K562 (cell line): ENCODE results near the gene LHFPL5. TPM values are rescaled to one million over a fixed set of nuclear protein-coding genes. Genes with fewer than 3 reads are reported as not detected.

Source experiments
- ATAC-seq: fragments of 200-7000 bp; cut with Tn5 transposase; 3 replicates; pipeline ENCODE4 v1.9.1; 2020; ENCODE audit warnings: moderate library complexity
- BruUV-seq: library from RNA; stranded (reverse); fragments of 400-500 nt; replicated peaks from 2 replicates; lab custom pipeline; 2021; lab: Mats Ljungman, UMichigan
- CTCF ChIA-PET: fragments of 300-600 bp; formaldehyde crosslinking; extraction: SDS; loops from one replicate; lab custom pipeline; 2021; ENCODE audit warnings: low intra/inter-chr PET ratio; lab: Yijun Ruan, JAX
- POLR2A ChIA-PET: fragments of 300-600, 350-650 bp; sonication (Branson Sonifier 250); formaldehyde crosslinking; extraction: SDS; loops from one replicate; lab custom pipeline; 2021; ENCODE audit warnings: antibody characterized with exemption, inconsistent platforms; lab: Yijun Ruan, JAX
- DNase-seq, 4 experiments: peaks; one replicate each; pipeline versions ENCODE4 v3.0.0 to v3.0.0-alpha.2; 2011 to 2018; ENCODE audit warnings: low spot score in 3 of 4, mixed read lengths in 3 of 4; ENCODE audit errors: extremely low read depth in 1 of 4
- FAIRE-seq: peaks from 2 replicates; lab custom pipeline; 2011; peaks lifted over from hg19 to GRCh38; lab: Jason Lieb, UNC
- H2AFZ ChIP-seq: 2 replicates; pipeline ENCODE4 v1.6.0; 2011; ENCODE audit warnings: low read depth, low read length, control low read depth, inconsistent platforms
- H3K27ac ChIP-seq: fragments of 200-600 bp; 3 replicates; pipeline ENCODE4 v1.8.0; 2011; ENCODE audit warnings: low read depth, mild to moderate bottlenecking, control low read depth, inconsistent platforms, low read length, moderate library complexity, mixed read lengths; ENCODE audit errors: extremely low read depth
- H3K27me3 ChIP-seq, 2 experiments: fragments of 300-600 bp in 1 of 2; 2 replicates in 1 of 2; 3 replicates in 1 of 2; pipeline versions ENCODE4 v1.6.0 to v1.8.0; 2011; ENCODE audit warnings: inconsistent platforms in 2 of 2, low read length in 2 of 2, mild to moderate bottlenecking in 1 of 2, mixed read lengths in 1 of 2, moderate library complexity in 1 of 2; ENCODE audit not compliant: control insufficient read depth in 2 of 2, insufficient read depth in 2 of 2
- H3K36me3 ChIP-seq: fragments of 300-600 bp; 3 replicates; pipeline ENCODE4 v1.8.0; 2011; ENCODE audit warnings: mild to moderate bottlenecking, low read length, inconsistent platforms; ENCODE audit not compliant: control insufficient read depth, insufficient read depth
- H3K4me1 ChIP-seq, 2 experiments: fragments of 200-600 bp in 1 of 2; replicated peaks in 1 of 2; 2 replicates in 1 of 2; 3 replicates in 1 of 2; pipeline versions ENCODE4 v1.5.1 to v1.8.0; 2011; ENCODE audit warnings: inconsistent platforms in 2 of 2, low read length in 2 of 2, mild to moderate bottlenecking in 1 of 2, mixed read lengths in 1 of 2, moderate library complexity in 1 of 2; ENCODE audit not compliant: control insufficient read depth in 2 of 2, insufficient read depth in 2 of 2
- H3K4me2 ChIP-seq: 2 replicates; pipeline ENCODE4 v1.6.1; 2011; ENCODE audit warnings: low read length, control low read depth, inconsistent platforms, mixed read lengths; ENCODE audit not compliant: insufficient read depth
- H3K4me3 ChIP-seq: fragments of 200-600 bp; sonication (generic), shearing (Covaris generic); 2 replicates; pipeline ENCODE4 v1.5.1; 2016; ENCODE audit warnings: control low read depth, inconsistent platforms
- H3K79me2 ChIP-seq: fragments of 200-600 bp; 3 replicates; pipeline ENCODE4 v1.8.0; 2011; ENCODE audit warnings: low read length, inconsistent platforms; ENCODE audit not compliant: control insufficient read depth, insufficient read depth
- H3K9ac ChIP-seq, 2 experiments: 2 replicates each; pipeline versions ENCODE4 v1.6.0 to v1.6.1; 2011; ENCODE audit warnings: low read depth in 2 of 2, low read length in 2 of 2, control low read depth in 1 of 2, inconsistent platforms in 1 of 2, mild to moderate bottlenecking in 1 of 2, mixed read lengths in 1 of 2; ENCODE audit not compliant: insufficient read depth in 1 of 2
- H3K9me1 ChIP-seq: one replicate; pipeline ENCODE4 v1.6.0; 2011; ENCODE audit warnings: inconsistent platforms, mild to moderate bottlenecking, low read length, moderate library complexity; ENCODE audit not compliant: control insufficient read depth, insufficient read depth
- H3K9me3 ChIP-seq: replicated peaks from 2 replicates; pipeline ENCODE4 v1.5.1; 2011; ENCODE audit warnings: low read depth, low read length, inconsistent platforms; ENCODE audit not compliant: control insufficient read depth, insufficient read depth
- H4K20me1 ChIP-seq: replicated peaks from 2 replicates; pipeline ENCODE4 v1.6.1; 2011; ENCODE audit warnings: low read length, inconsistent platforms, mixed read lengths; ENCODE audit not compliant: control insufficient read depth, insufficient read depth
- NUFIP1 ChIP-seq: fragments of 450-650 bp; IDR thresholded peaks from 2 replicates; pipeline ENCODE4 v1.6.1; 2018; ENCODE audit not compliant: partially characterized antibody
- PHF8 ChIP-seq: fragments of 200-600 bp; sonication (generic); IDR thresholded peaks from 2 replicates; pipeline ENCODE4 v1.6.1; 2012; ENCODE audit warnings: mixed run types, mild to moderate bottlenecking, inconsistent platforms, low read length, moderate library complexity, borderline replicate concordance
- RCOR1 ChIP-seq, 2 experiments: IDR thresholded peaks; 2 replicates each; pipeline ENCODE4 v1.6.1; 2012; ENCODE audit warnings: low read depth in 2 of 2, low read length in 2 of 2, borderline replicate concordance in 1 of 2, improper control_type of control experiment in 1 of 2
- SMC3 ChIP-seq: conservative IDR thresholded peaks from 2 replicates; pipeline ENCODE4 v1.6.1; 2011; ENCODE audit warnings: low read depth, low read length, improper control_type of control experiment; ENCODE audit not compliant: insufficient read depth
- YBX1 ChIP-seq: fragments of 450-650 bp; IDR thresholded peaks from 2 replicates; pipeline ENCODE4 v1.7.1; 2016; ENCODE audit warnings: mild to moderate bottlenecking
- ZNF584 ChIP-seq: fragments of 200-800 bp; sonication (Bioruptor generic); IDR thresholded peaks from 2 replicates; pipeline ENCODE4 v1.6.1; 2016; ENCODE audit warnings: low read depth, mild to moderate bottlenecking, missing genetic modification characterization, missing compliant biosample characterization
- WGBS: fragments of 100-300 bp; shearing (Covaris generic); methylation state at CpG from one replicate; pipeline ENCODE4 v1.1.6; 2016; ENCODE audit warnings: low coverage, mixed read lengths; ENCODE audit not compliant: insufficient coverage; ENCODE audit errors: missing lambda C conversion rate; 5-methylcytosine and 5-hydroxymethylcytosine counted together
- in situ Hi-C: fragments of 300-500 bp; cut with MboI; formaldehyde crosslinking; loops from 4 replicates; pipeline ENCODE4 v1.15.0; 2018; ENCODE audit warnings: inconsistent platforms, mixed read lengths
- intact Hi-C: fragments of 100-400 bp; cut with micrococcal nuclease; formaldehyde crosslinking; loops from 2 replicates; pipeline ENCODE4 v1.14.2; 2022
- polyA plus RNA-seq, 8 experiments: library from polyadenylated mRNA; depleted of rRNA in 4 of 8; stranded (reverse) in 5 of 8; unstranded in 3 of 8; fragments of >200 nt; fragmentation: Nextera tagmentation in 2 of 8; fragmentation: Illumina TruSeq in 1 of 8; extraction: Ambion mirVana in 2 of 8; extraction: Trizol in 1 of 8; gene quantifications; 2 replicates each; pipeline versions ENCODE4 v1.2.1 to v1.2.3, GENCODE V29; 2011 to 2014; ENCODE audit warnings: inconsistent platforms in 1 of 8, missing spikeins in 1 of 8
- total RNA-seq, 7 experiments: library from RNA; depleted of rRNA in 6 of 7; stranded (reverse); fragments of >200 nt in 6 of 7; fragmentation: Illumina TruSeq in 2 of 7; extraction: Trizol in 2 of 7; gene quantifications; 2 replicates each; pipeline versions ENCODE4 v1.2.1 to v1.2.3, GENCODE V29; 2011 to 2021; ENCODE audit warnings: low replicate concordance in 1 of 7
- TF ChIP-seq, protein P1 (sequence below): fragments of 250-450 bp; sonication (Bioruptor Pico); IDR thresholded peaks from 2 replicates; pipeline ENCODE4 v1.4.0; 2020; ENCODE audit warnings: borderline replicate concordance
- TF ChIP-seq, protein P2 (sequence below): fragments of 450-650 bp; IDR thresholded peaks from 2 replicates; pipeline ENCODE4 v1.6.1; 2018; ENCODE audit warnings: mild to moderate bottlenecking, low read depth; ENCODE audit not compliant: partially characterized antibody

The LHFPL5 gene
- total and polyA plus RNA-seq, 9 of the 15 experiments (the other 6 are each of a cell fraction or from before 2014, with no cell fraction given) = not detected

DNA sequence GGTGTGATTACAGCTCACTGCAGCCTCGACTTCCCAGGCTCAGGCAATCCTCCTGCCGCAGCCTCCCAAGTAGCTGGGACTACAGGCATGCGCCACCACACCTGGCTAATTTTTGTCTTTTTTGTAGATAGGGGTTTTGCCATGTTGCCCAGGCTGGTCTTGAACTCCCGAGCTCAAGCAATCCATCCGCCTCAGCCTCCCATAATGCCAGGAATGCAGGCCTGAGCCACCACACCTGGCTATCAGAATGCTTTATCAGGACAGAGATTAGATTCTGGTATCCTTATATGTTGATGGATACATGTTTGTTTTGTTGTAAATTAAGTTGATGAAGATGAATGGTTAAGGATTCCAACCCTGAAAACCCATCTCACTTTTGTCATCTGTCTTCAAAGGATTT lies 24.2 kb downstream of the LHFPL5 start:
- WGBS = 41% methylated on average over 5 of the region's 5 CpGs
- in situ Hi-C loops = no loop called here
- Histone ChIP-seq H3K4me1 (no peaks in the 10 kb centered on the region; a peak in 1 of 5 replicates), H3K4me2 (no peak overlapping the region), H3K4me3 (no peak overlapping the region), H3K9me3 (no peaks in the 10 kb centered on the region), H2AFZ (no peak overlapping the region), H3K27me3 (peaks cover 0 to 4% of the 10 kb centered on the region in 2 experiments; a peak in 3 of 5 replicates), H4K20me1 (no peaks in the 10 kb centered on the region), H3K9ac (no peak overlapping the region), H3K9me1 (no peaks in the 10 kb centered on the region), H3K79me2 (no peaks in the 10 kb centered on the region), H3K36me3 (peaks cover 19% of the 10 kb centered on the region; the same call in 2 of the 3 replicates), H3K27ac (no peak overlapping the region)
- CTCF ChIA-PET = no interaction called here
- no peak for ATAC-seq
- POLR2A ChIA-PET = no interaction called here
- TF ChIP-seq, protein P1, sequence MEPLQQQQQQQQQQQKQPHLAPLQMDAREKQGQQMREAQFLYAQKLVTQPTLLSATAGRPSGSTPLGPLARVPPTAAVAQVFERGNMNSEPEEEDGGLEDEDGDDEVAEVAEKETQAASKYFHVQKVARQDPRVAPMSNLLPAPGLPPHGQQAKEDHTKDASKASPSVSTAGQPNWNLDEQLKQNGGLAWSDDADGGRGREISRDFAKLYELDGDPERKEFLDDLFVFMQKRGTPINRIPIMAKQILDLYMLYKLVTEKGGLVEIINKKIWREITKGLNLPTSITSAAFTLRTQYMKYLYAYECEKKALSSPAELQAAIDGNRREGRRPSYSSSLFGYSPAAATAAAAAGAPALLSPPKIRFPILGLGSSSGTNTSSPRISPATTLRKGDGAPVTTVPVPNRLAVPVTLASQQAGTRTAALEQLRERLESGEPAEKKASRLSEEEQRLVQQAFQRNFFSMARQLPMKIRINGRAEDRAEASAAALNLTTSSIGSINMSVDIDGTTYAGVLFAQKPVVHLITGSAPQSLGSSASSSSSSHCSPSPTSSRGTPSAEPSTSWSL (CRISPR knock-in tag) = no peak
- TF ChIP-seq, protein P2, sequence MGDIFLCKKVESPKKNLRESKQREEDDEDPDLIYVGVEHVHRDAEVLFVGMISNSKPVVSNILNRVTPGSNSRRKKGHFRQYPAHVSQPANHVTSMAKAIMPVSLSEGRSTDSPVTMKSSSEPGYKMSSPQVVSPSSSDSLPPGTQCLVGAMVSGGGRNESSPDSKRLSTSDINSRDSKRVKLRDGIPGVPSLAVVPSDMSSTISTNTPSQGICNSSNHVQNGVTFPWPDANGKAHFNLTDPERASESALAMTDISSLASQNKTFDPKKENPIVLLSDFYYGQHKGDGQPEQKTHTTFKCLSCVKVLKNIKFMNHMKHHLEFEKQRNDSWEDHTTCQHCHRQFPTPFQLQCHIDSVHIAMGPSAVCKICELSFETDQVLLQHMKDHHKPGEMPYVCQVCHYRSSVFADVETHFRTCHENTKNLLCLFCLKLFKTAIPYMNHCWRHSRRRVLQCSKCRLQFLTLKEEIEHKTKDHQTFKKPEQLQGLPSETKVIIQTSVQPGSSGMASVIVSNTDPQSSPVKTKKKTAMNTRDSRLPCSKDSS = no peak
- no peak for TF ChIP-seq YBX1
- no peak for TF ChIP-seq ZNF584 (CRISPR knock-in tag)
- TF ChIP-seq SMC3 = no peak
- no peak for TF ChIP-seq RCOR1 (IDR thresholded peaks at IDR 0.05; ENCODE audit: borderline replicate concordance in 1 of 2, low read depth in 2 of 2, low read length in 2 of 2)
- no peak for TF ChIP-seq PHF8
- no peak for TF ChIP-seq NUFIP1
- no TSS peak for BruUV-seq
- no peak for DNase-seq
- intact Hi-C loops = no loop called here
- no peak for FAIRE-seq
